AG09319 (cell line): ENCODE measurements around the gene PPP1R14B.
"Not testable (repeated sequence)": the region's sequence is repeated elsewhere in the genome, so short reads cannot be mapped to it uniquely, and the experiment has no call there.

Experiments used
- DNase-seq: peaks from one replicate; pipeline ENCODE4 v3.0.0-alpha.2; 2010; ENCODE audit warnings: low read depth; ENCODE audit errors: extremely low read depth
- CTCF ChIP-seq: IDR thresholded peaks from 2 replicates; pipeline ENCODE4 v1.5.1; 2011; ENCODE audit warnings: low read depth, mild to moderate bottlenecking, inconsistent platforms, low read length, moderate library complexity

PPP1R14B gene

GRCh38 chr11:64251016-64251752 lies 4.4 kb upstream of the PPP1R14B start, which contains the start of gene PLCB3:
PLCB3 (plus strand) TSS chr11:64251530; CDS start chr11:64251650, 120 bp downstream.
- TF ChIP-seq CTCF: peak; percentile 40
- no peak for DNase-seq

GRCh38 chr11:64250415-64251015 lies 3.8 kb upstream of the PPP1R14B start:
- no peak for DNase-seq
- TF ChIP-seq CTCF: no peak

- no peak for TF ChIP-seq CTCF
- no peak for DNase-seq
These were observed 3.0 kb upstream of the PPP1R14B start for GRCh38 chr11:64249563-64250414.

- DNase-seq: no peak
These were observed 2.3 kb upstream of the PPP1R14B start for GRCh38 chr11:64249038-64249437.

GRCh38 chr11:64248578-64248977 lies 1.8 kb upstream of the PPP1R14B start:
- DNase-seq: no peak
- no peak for TF ChIP-seq CTCF

More at GRCh38 chr11:64249038-64249437, 2.3 kb upstream of the PPP1R14B start:
- no peak for TF ChIP-seq CTCF

- no peak for TF ChIP-seq CTCF
These were observed 1.2 kb upstream of the PPP1R14B start for GRCh38 chr11:64247729-64248531.

GRCh38 chr11:64246621-64246870 lies 197 bp downstream of the PPP1R14B start:
- DNase-seq: not testable (repeated sequence)

More at GRCh38 chr11:64247729-64248531, 1.2 kb upstream of the PPP1R14B start:
- no peak for DNase-seq
